A549 (cell line): Measurements from ENCODE around the gene ERBB2. TPM values are rescaled to one million over a fixed set of nuclear protein-coding genes. Genes with fewer than 3 reads are reported as not detected.
A peak's percentile ranks its signal among the peaks of the same experiment; 100 is the strongest.

ENCODE experiments used
- ATAC-seq, 2 experiments: fragments of 200-7000 bp in 1 of 2; fragments of >200 bp in 1 of 2; cut with Nextera tagmentation in 1 of 2; cut with Tn5 transposase in 1 of 2; 3 replicates each; pipeline versions ENCODE4 v1.8.0 to v1.9.1; 2018 to 2020; ENCODE audit warnings: mild to moderate bottlenecking in 1 of 2, moderate library complexity in 1 of 2
- CTCF ChIA-PET: fragments of 300-600 bp; sonication (Branson Sonifier 250); formaldehyde crosslinking; extraction: SDS; loops from one replicate; lab custom pipeline; 2021; ENCODE audit warnings: antibody characterized with exemption, inconsistent platforms; lab: Yijun Ruan, JAX
- POLR2A ChIA-PET: fragments of 350-600 bp; formaldehyde crosslinking; extraction: SDS; loops from one replicate; lab custom pipeline; 2021; ENCODE audit warnings: antibody characterized with exemption, inconsistent platforms; lab: Yijun Ruan, JAX
- DNase-seq, 2 experiments: peaks; one replicate each; pipeline versions ENCODE4 v3.0.0 to v3.0.0-alpha.2; 2011 to 2016; ENCODE audit warnings: low read depth in 1 of 2, low spot score in 1 of 2
- FAIRE-seq: peaks from 2 replicates; lab custom pipeline; 2011; peaks lifted over from hg19 to GRCh38; lab: Jason Lieb, UNC
- H3K27ac ChIP-seq, 2 experiments: fragments of >200 bp; sonication (Bioruptor Twin); formaldehyde crosslinking; 3 replicates each; pipeline ENCODE4 v1.5.1; 2016 to 2017
- H3K4me1 ChIP-seq: fragments of >200 bp; sonication (Bioruptor Twin); formaldehyde crosslinking; 3 replicates; pipeline ENCODE4 v1.6.1; 2016
- H3K4me2 ChIP-seq: fragments of >200 bp; sonication (Bioruptor Twin); formaldehyde crosslinking; 3 replicates; pipeline ENCODE4 v1.6.1; 2016
- H3K4me3 ChIP-seq: fragments of >200 bp; sonication (Bioruptor Twin); formaldehyde crosslinking; 3 replicates; pipeline ENCODE4 v1.5.1; 2016
- H3K9me3 ChIP-seq: fragments of >200 bp; sonication (Bioruptor Twin); formaldehyde crosslinking; 3 replicates; pipeline ENCODE4 v1.6.1; 2016
- BCL3 ChIP-seq: fragments of >200 bp; sonication (Bioruptor Twin); formaldehyde crosslinking; IDR thresholded peaks from 3 replicates; pipeline ENCODE4 v1.6.1; 2016
- BHLHE40 ChIP-seq: IDR thresholded peaks from 2 replicates; pipeline ENCODE4 v1.6.1; 2012; ENCODE audit warnings: low read depth, low read length, inconsistent platforms
- CTCF ChIP-seq: fragments of >200 bp; sonication (Bioruptor Twin); formaldehyde crosslinking; IDR thresholded peaks from 3 replicates; pipeline ENCODE4 v1.5.1; 2016
- E2F6 ChIP-seq: IDR thresholded peaks from 2 replicates; pipeline ENCODE4 v1.6.1; 2012; ENCODE audit warnings: low read depth, borderline replicate concordance
- EHF ChIP-seq: fragments of 250-450 bp; sonication (Bioruptor Pico); IDR thresholded peaks from 2 replicates; pipeline ENCODE4 v1.5.0; 2020; ENCODE audit warnings: mild to moderate bottlenecking
- FOSL2 ChIP-seq, 2 experiments: fragments of 450-650 bp in 1 of 2; fragments of >200 bp in 1 of 2; sonication (Bioruptor Twin) in 1 of 2; formaldehyde crosslinking; IDR thresholded peaks; 2 replicates each; pipeline versions ENCODE4 v1.5.0 to v1.6.1; 2016 to 2020; ENCODE audit warnings: mild to moderate bottlenecking in 1 of 2, moderate library complexity in 1 of 2
- HES2 ChIP-seq: fragments of >200 bp; sonication (Bioruptor Twin); formaldehyde crosslinking; IDR thresholded peaks from 2 replicates; pipeline ENCODE4 v1.6.1; 2016
- HEYL ChIP-seq: fragments of 250-450 bp; sonication (Bioruptor Pico); IDR thresholded peaks from 2 replicates; pipeline ENCODE4 v1.8.0; 2021; ENCODE audit warnings: mild to moderate bottlenecking, moderate library complexity
- HOXA7 ChIP-seq: fragments of 250-450 bp; sonication (Bioruptor Pico); IDR thresholded peaks from 2 replicates; pipeline ENCODE4 v1.5.0; 2020; ENCODE audit warnings: mild to moderate bottlenecking, moderate library complexity
- HOXB13 ChIP-seq: fragments of 250-450 bp; sonication (Bioruptor Pico); IDR thresholded peaks from 2 replicates; pipeline ENCODE4 v1.5.0; 2020; ENCODE audit warnings: low read depth, mild to moderate bottlenecking, moderate library complexity
- HOXB5 ChIP-seq: fragments of 250-450 bp; sonication (Bioruptor Pico); IDR thresholded peaks from 2 replicates; pipeline ENCODE4 v1.5.0; 2020; ENCODE audit warnings: mild to moderate bottlenecking, moderate library complexity
- MAX ChIP-seq: IDR thresholded peaks from 2 replicates; pipeline ENCODE4 v1.6.1; 2012
- NFE2L2 ChIP-seq: fragments of 150-350 bp; conservative IDR thresholded peaks from 2 replicates; pipeline ENCODE4 v1.6.1; 2014; ENCODE audit warnings: low read length
- NR3C1 ChIP-seq: fragments of >200 bp; sonication (Bioruptor Twin); formaldehyde crosslinking; IDR thresholded peaks from 3 replicates; pipeline ENCODE4 v1.6.1; 2017
- PBX3 ChIP-seq: IDR thresholded peaks from 2 replicates; pipeline ENCODE4 v1.6.1; 2012
- REST ChIP-seq: fragments of 200-600 bp; sonication (generic); IDR thresholded peaks from 2 replicates; pipeline ENCODE4 v1.6.1; 2016; ENCODE audit warnings: antibody characterized with exemption, mild to moderate bottlenecking, moderate library complexity
- WGBS: methylation state at CpG from one replicate; pipeline ENCODE4 v1.1.6; 2017; ENCODE audit errors: missing lambda C conversion rate; 5-methylcytosine and 5-hydroxymethylcytosine counted together
- polyA plus RNA-seq, 4 experiments: library from polyadenylated mRNA; depleted of rRNA in 3 of 4; stranded (reverse); fragments of >200 nt; fragmentation: RNase III in 1 of 4; extraction: RNeasy Plus Mini Kit Qiagen cat#74134 plus additional on column Dnase treatment in 1 of 4; gene quantifications; 2 replicates in 3 of 4; 3 replicates in 1 of 4; pipeline ENCODE4 v1.2.3, GENCODE V29; 2011 to 2017

ERBB2 gene
- polyA plus RNA-seq, 2 of the 4 experiments (the other 2 are of a cell fraction): 22.4 to 32.0 TPM

GRCh38 chr17:39736319-39737165 is 36.7 kb downstream of the ERBB2 start:
- TF ChIP-seq FOSL2 (IDR thresholded peaks at IDR 0.05) (no peak), FOSL2 (CRISPR knock-in tag; IDR thresholded peaks at IDR 0.05) (peak; percentile 52), HOXB5 (no peak), HOXB13 (CRISPR knock-in tag) (no peak)
- POLR2A ChIA-PET: interaction anchor here (0.6 kb wide), 1 partner anchor 318 kb away, joined by 3 read pairs; no protein-coding TSS in a partner anchor
- Histone ChIP-seq H3K4me2 (peak overlapping the region; percentile 99), H3K27ac (peak overlapping the region in 1 of 2 experiments; percentile 87; a peak in 3 of 6 replicates), H3K4me1 (peaks cover 40% of the 10 kb centered on the region), H3K9me3 (no peaks in the 10 kb centered on the region), H3K4me3 (no peak overlapping the region)
- WGBS: 56% methylated on average over 10 of the region's 10 CpGs
- ATAC-seq: no peak
- peak; percentile 66 to 69 for DNase-seq
- CTCF ChIA-PET: interaction anchor here (0.6 to 2.4 kb wide), 10 partner anchors 8 to 189 kb away, joined by 3 to 21 read pairs (median 3); no protein-coding TSS in a partner anchor
- peak; percentile 32 for FAIRE-seq

- POLR2A ChIA-PET: interaction anchor here (0.6 kb wide), 1 partner anchor 317 kb away, joined by 3 read pairs; no protein-coding TSS in a partner anchor
- FAIRE-seq (no peak), DNase-seq (no peak)
- H3K4me2 ChIP-seq: peak overlapping the region; percentile 99
- TF ChIP-seq BHLHE40: no peak
- no peak for TF ChIP-seq MAX
- TF ChIP-seq HOXA7 (CRISPR knock-in tag): no peak
- no peak for TF ChIP-seq CTCF
- TF ChIP-seq HEYL: no peak
- no peak for TF ChIP-seq NR3C1
- TF ChIP-seq EHF (CRISPR knock-in tag): no peak
- no peak for TF ChIP-seq E2F6
- TF ChIP-seq HES2: no peak
- TF ChIP-seq PBX3: no peak
- TF ChIP-seq REST: no peak
- TF ChIP-seq NFE2L2: no peak
- TF ChIP-seq BCL3: no peak
- TF ChIP-seq, all 56 proteins: peak for 0
- Histone ChIP-seq H3K9me3 (no peaks in the 10 kb centered on the region), H3K27ac (peak overlapping the region; percentile 73 to 87; a peak in 5 of 6 replicates), H3K4me3 (peak overlapping the region; percentile 63), H3K4me1 (peaks cover 40% of the 10 kb centered on the region)
- 25% methylated on average over 9 of the region's 13 CpGs for whole genome bisulfite sequencing
- CTCF ChIA-PET: interaction anchor here (0.6 to 2.4 kb wide), 9 partner anchors 9 to 157 kb away, joined by 3 to 21 read pairs (median 3); no protein-coding TSS in a partner anchor
- peak in 1 of 2 experiments; percentile 6; a peak in 3 of 6 replicates for ATAC-seq
Observed at GRCh38 chr17:39737206-39737759, 37.4 kb downstream of the ERBB2 start.
